ENCODE data around the gene CFAP251. TPM values are rescaled to one million over a fixed set of nuclear protein-coding genes. Genes with fewer than 3 reads are reported as not detected.
"Not testable (repeated sequence)": the region's sequence is repeated elsewhere in the genome, so short reads cannot be mapped to it uniquely, and the experiment has no call there.

Gene CFAP251
- total RNA-seq, 1 donor from 2014 or later: 2.0 TPM

DNA sequence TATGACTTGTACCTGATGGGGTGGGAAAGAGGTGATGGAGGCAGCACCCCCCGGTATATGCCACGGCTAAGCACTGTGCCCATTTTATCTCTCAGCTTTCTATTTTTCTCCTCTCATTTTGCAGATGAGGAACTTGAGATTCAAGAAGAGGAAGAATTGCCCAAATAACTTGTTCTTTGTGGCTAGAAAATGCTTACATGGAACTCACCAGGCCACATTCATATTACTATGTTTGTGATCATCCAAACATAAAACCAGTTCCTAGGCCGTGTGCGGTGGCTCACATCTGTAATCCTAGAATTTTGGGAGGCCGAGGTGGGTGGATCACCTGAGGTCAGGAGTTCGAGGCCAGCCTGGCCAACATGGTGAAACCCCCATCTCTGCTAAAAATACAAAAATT lies 44.3 kb upstream of the CFAP251 start:
- Mint-ChIP-seq H3K27me3 (ENCODE audit: low read depth) (no peaks in the 10 kb centered on the region), H3K27ac (ENCODE audit: unreplicated experiment) (no peak overlapping the region), H3K4me1 (no peaks in the 10 kb centered on the region), H3K36me3 (ENCODE audit: low read depth) (no peaks in the 10 kb centered on the region), H3K4me3 (no peak overlapping the region), H3K9me3 (no peaks in the 10 kb centered on the region)
- TF ChIP-seq, protein P1, sequence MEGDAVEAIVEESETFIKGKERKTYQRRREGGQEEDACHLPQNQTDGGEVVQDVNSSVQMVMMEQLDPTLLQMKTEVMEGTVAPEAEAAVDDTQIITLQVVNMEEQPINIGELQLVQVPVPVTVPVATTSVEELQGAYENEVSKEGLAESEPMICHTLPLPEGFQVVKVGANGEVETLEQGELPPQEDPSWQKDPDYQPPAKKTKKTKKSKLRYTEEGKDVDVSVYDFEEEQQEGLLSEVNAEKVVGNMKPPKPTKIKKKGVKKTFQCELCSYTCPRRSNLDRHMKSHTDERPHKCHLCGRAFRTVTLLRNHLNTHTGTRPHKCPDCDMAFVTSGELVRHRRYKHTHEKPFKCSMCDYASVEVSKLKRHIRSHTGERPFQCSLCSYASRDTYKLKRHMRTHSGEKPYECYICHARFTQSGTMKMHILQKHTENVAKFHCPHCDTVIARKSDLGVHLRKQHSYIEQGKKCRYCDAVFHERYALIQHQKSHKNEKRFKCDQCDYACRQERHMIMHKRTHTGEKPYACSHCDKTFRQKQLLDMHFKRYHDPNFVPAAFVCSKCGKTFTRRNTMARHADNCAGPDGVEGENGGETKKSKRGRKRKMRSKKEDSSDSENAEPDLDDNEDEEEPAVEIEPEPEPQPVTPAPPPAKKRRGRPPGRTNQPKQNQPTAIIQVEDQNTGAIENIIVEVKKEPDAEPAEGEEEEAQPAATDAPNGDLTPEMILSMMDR (conservative IDR thresholded peaks at IDR 0.05): no peak
- no peak for DNase-seq (ENCODE audit: low read depth, low spot score)

DNA sequence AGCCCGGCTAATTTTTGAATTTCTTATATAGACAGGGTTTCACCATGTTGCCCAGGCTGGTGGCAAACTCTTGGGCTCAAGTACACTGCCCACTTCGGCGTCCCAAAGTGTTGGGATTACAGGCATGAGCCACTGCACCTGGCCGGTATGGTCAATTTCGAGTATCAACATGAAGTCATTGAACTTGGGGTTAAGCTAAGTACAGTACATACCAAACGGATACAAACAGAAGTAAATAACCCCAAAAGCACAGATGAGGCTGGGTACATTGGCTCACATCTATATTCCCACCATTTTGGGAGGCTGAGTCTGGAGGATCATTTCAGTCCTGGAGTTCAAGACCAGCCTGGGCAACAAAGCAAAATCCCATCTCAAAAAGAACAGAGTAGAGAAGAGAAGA lies 42.8 kb upstream of the CFAP251 start:
- Mint-ChIP-seq H3K27ac (ENCODE audit: unreplicated experiment) (no peak overlapping the region), H3K4me3 (no peak overlapping the region), H3K27me3 (ENCODE audit: low read depth) (no peaks in the 10 kb centered on the region), H3K9me3 (no peaks in the 10 kb centered on the region), H3K4me1 (no peaks in the 10 kb centered on the region), H3K36me3 (ENCODE audit: low read depth) (no peaks in the 10 kb centered on the region)
- DNase-seq (ENCODE audit: low read depth, low spot score): no peak
- TF ChIP-seq, protein P1 (conservative IDR thresholded peaks at IDR 0.05): no peak

DNA sequence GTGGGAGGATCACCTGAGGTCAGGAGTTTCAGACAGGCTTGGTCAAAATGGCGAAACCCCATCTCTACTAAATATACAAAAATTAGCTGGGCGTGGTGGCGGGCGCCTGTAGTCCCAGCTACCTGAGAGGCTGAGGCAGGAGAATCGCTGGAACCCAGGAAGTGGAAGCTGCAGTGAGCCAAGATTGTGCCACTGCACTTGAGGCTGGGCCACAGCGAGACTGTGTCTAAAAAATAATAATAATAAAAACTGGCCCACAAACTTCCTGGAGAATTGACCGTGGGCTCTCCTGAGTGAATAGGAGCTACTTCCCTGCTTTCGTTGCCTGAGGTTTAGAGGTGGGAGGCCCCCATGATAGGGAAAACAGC lies 42.3 kb upstream of the CFAP251 start:
- not testable (repeated sequence) for H3K4me1 Mint-ChIP-seq; H3K27me3 Mint-ChIP-seq (ENCODE audit: low read depth); H3K36me3 Mint-ChIP-seq (ENCODE audit: low read depth); H3K27ac Mint-ChIP-seq (ENCODE audit: unreplicated experiment); DNase-seq (ENCODE audit: low read depth, low spot score); H3K9me3 Mint-ChIP-seq; H3K4me3 Mint-ChIP-seq

DNA sequence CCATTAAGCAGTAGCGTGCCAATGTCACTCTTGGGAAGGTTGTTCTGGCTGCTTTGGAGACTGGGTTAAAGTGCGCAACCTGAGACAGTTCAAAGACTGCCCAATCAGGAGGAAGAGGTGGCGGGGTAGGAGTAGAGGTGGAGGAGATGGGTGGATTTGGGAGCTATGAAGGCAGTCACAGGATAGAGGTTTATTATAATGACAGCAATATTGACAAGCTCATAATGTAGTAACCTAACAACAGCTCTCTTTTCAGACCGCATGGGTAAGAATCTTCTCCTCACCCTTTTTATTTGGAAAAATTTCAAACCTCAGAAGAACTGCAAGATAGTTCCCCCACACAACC lies 35.1 kb upstream of the CFAP251 start:
- DNase-seq (ENCODE audit: low read depth, low spot score): no peak
- Mint-ChIP-seq H3K27ac (ENCODE audit: unreplicated experiment) (no peak overlapping the region), H3K36me3 (ENCODE audit: low read depth) (no peaks in the 10 kb centered on the region), H3K27me3 (ENCODE audit: low read depth) (peaks cover 16% of the 10 kb centered on the region), H3K4me3 (no peak overlapping the region), H3K4me1 (peaks cover 2% of the 10 kb centered on the region), H3K9me3 (peaks cover under 1% of the 10 kb centered on the region)
- TF ChIP-seq, protein P1 (conservative IDR thresholded peaks at IDR 0.05): no peak

DNA sequence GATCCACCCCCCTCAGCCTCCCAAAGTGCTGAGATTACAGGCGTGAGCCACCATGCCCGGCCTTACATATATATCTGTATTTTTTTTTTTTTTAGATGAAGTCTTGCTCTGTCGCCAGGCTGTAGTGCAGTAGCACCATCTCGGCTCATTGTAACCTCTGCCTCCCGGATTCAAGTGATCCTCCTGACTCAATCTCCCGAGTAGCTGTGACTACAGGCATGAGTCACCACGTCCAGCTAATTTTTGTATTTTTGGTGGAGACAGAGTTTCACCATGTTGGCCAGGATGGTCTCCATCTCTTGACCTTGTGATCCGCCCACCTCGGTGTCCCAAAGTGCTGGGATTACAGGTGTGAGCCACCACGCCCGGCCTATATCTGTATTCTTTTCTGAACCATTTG lies 33.3 kb upstream of the CFAP251 start:
- H3K27me3 Mint-ChIP-seq (ENCODE audit: low read depth): peaks cover 18% of the 10 kb centered on the region
- peaks cover 20% of the 10 kb centered on the region for H3K4me1 Mint-ChIP-seq
- DNase-seq (ENCODE audit: low read depth, low spot score); H3K27ac Mint-ChIP-seq (ENCODE audit: unreplicated experiment); H3K9me3 Mint-ChIP-seq; H3K36me3 Mint-ChIP-seq (ENCODE audit: low read depth); H3K4me3 Mint-ChIP-seq: not testable (repeated sequence)

DNA sequence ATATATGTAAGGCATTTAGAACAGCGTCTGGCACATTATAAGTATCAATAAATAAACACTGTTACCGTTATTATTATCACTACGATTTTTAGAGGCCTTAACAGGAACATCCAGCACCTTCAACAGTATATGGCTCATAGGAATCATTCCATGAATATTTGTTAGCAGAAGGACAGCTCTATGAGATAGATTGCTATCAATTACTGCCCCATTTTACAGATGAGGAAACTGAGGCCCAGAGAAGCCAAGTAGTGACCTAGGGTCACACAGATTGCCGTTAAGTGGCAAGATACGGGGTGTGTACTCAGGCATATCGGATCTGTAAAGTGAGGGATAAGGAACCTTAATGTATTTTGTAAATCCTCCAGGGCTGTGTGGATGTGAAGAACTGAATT lies 30.3 kb upstream of the CFAP251 start:
- H3K4me1 Mint-ChIP-seq: peaks cover 28% of the 10 kb centered on the region
- TF ChIP-seq, protein P1 (conservative IDR thresholded peaks at IDR 0.05): peak; percentile 48
- peaks cover 3% of the 10 kb centered on the region for H3K9me3 Mint-ChIP-seq
- H3K27me3 Mint-ChIP-seq (ENCODE audit: low read depth): peaks cover 12% of the 10 kb centered on the region
- H3K27ac Mint-ChIP-seq (ENCODE audit: unreplicated experiment): peak overlapping the region; percentile 99
- DNase-seq (ENCODE audit: low read depth, low spot score): no peak
- peak overlapping the region; percentile 99 for H3K4me3 Mint-ChIP-seq
- no peaks in the 10 kb centered on the region for H3K36me3 Mint-ChIP-seq (ENCODE audit: low read depth)

All from neural crest cell (in vitro differentiated cells).